Heart left ventricle (tissue), 13 donors: ENCODE measurements around the gene TGFB2.

ENCODE experiments used
- POLR2A ChIP-seq, 2 donors: fragments of 450-650 bp; IDR thresholded peaks; one replicate each; pipeline ENCODE4 v1.6.1; 2017; ENCODE audit warnings: antibody characterized with exemption in 2 of 2, mild to moderate bottlenecking in 2 of 2, moderate library complexity in 2 of 2
- TF ChIP-seq, protein P1 (sequence below), 12 donors: fragments of 200-600 bp; sonication (generic) in 4 of 12; IDR thresholded peaks; one replicate each; pipeline versions ENCODE4 v1.5.0 to v1.8.0; 2018 to 2022; ENCODE audit warnings: antibody characterized with exemption in 12 of 12, mild to moderate bottlenecking in 5 of 12
- donor health status: ischemic (EF 13 %, LVEDD 7.1; RV severe dilation, severe dysfunction).
- donor health status: DM: no; HTN: yes; CAD: no.
- donor health status: DM: no; HTN: no; CAD: no.
- donor health status: ischemic (EF 25% LVEDD 6.9; RV normal size, moderate dysfunction).
- donor health status: ischemic (EF 25% LVEDD 5.7; RV mildly dilated, moderate dysfunction).
- donor health status: ischemic (EF 35%, LVEDD 5.7; RV mildly dilated, moderate dysfunction).
- donor health status: nonischemic (EF 11% LVEDD 7.7; RV severe dilation, severe dysfunction).
- donor health status: DM: yes; HTN: yes; CAD: no.
- donor health status: PGD.
- donor health status: ischemic (EF 29% LVEDD 5.4; RV normal size, mild dysfunction).
- donor health status: nonischemic (EF 23%, LVEDD 6.1; RV moderate dilation, normal function).

DNA sequence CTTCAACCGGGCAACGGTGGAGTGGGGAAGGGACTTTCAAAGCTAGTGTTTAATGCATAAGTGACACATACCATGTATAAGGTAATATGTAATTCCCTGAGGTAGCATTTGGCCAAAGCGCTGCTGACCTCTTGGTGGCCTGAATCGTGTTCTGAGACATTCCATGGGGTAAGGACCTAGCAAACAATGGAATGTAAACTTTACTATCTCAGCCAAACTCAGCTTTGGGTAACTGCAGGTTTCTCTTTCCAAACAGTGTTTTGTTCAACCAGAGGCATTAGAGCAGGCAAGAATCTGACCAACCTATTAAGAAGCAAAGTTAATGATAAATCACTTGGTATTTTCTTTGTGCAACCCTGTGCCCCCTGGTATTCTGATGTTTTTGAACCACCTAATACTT, 22.0 kb downstream of the TGFB2 start:
- TF ChIP-seq, protein P1, sequence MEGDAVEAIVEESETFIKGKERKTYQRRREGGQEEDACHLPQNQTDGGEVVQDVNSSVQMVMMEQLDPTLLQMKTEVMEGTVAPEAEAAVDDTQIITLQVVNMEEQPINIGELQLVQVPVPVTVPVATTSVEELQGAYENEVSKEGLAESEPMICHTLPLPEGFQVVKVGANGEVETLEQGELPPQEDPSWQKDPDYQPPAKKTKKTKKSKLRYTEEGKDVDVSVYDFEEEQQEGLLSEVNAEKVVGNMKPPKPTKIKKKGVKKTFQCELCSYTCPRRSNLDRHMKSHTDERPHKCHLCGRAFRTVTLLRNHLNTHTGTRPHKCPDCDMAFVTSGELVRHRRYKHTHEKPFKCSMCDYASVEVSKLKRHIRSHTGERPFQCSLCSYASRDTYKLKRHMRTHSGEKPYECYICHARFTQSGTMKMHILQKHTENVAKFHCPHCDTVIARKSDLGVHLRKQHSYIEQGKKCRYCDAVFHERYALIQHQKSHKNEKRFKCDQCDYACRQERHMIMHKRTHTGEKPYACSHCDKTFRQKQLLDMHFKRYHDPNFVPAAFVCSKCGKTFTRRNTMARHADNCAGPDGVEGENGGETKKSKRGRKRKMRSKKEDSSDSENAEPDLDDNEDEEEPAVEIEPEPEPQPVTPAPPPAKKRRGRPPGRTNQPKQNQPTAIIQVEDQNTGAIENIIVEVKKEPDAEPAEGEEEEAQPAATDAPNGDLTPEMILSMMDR (IDR thresholded peaks at IDR 0.05), result no peak
- no peak for TF ChIP-seq POLR2A (IDR thresholded peaks at IDR 0.05)
